Measurements from ENCODE around the gene COL25A1. TPM values are rescaled to one million over a fixed set of nuclear protein-coding genes. Genes with fewer than 3 reads are reported as not detected.

Gene COL25A1
- total RNA-seq, 4 donors from 2014 or later, result 0.14 to 1.6 (median 0.32) TPM; not detected in 1

- TF ChIP-seq EP300 (IDR thresholded peaks at IDR 0.05; ENCODE audit: low read depth), result no peak
- TF ChIP-seq POLR2AphosphoS5 (IDR thresholded peaks at IDR 0.05), result no peak
- no peak for TF ChIP-seq CTCF (IDR thresholded peaks at IDR 0.05)
- no peak for TF ChIP-seq POLR2A (IDR thresholded peaks at IDR 0.05)
- Histone ChIP-seq H3K9me3 (no peaks in the 10 kb centered on the region), H3K27me3 (no peaks in the 10 kb centered on the region), H3K27ac (no peak overlapping the region), H3K4me1 (no peaks in the 10 kb centered on the region), H3K36me3 (no peaks in the 10 kb centered on the region), H3K4me3 (no peak overlapping the region)
- WGBS, 2 donors (ENCODE audit: low coverage in 1 of 2), result 80 to 85% methylated on average over 5 of the region's 5 CpGs
- intact Hi-C loops (cut with DNase I; ENCODE audit: low total_unique reads), result no loop called here
- in situ Hi-C loops (cut with MboI; ENCODE audit: low pct_ligation_motif_present in 1 of 4, low pct_unique_long_range_greater_than_20kb in 1 of 4, low sequenced_read_pairs in 3 of 4), result no loop called here
- no peak for DNase-seq
Measured at GRCh38 chr4:109276482-109277095, 25.9 kb downstream of the COL25A1 start.

GRCh38 chr4:109275066-109275745 lies 27.3 kb downstream of the COL25A1 start:
- Histone ChIP-seq H3K27ac (no peak overlapping the region), H3K27me3 (no peaks in the 10 kb centered on the region), H3K36me3 (no peaks in the 10 kb centered on the region), H3K4me3 (no peak overlapping the region), H3K4me1 (no peaks in the 10 kb centered on the region), H3K9me3 (no peaks in the 10 kb centered on the region)
- WGBS, 2 donors (ENCODE audit: low coverage in 1 of 2), result 61 to 80% methylated on average over 6 of the region's 6 CpGs
- no peak for DNase-seq
- TF ChIP-seq CTCF (IDR thresholded peaks at IDR 0.05), result no peak
- TF ChIP-seq EP300 (IDR thresholded peaks at IDR 0.05; ENCODE audit: low read depth), result no peak
- in situ Hi-C loops (cut with MboI; ENCODE audit: low pct_ligation_motif_present in 1 of 4, low pct_unique_long_range_greater_than_20kb in 1 of 4, low sequenced_read_pairs in 3 of 4), result no loop called here
- intact Hi-C loops (cut with DNase I; ENCODE audit: low total_unique reads), result no loop called here

GRCh38 chr4:109266891-109267290 lies 35.6 kb downstream of the COL25A1 start:
- DNase-seq, result no peak
- H3K36me3 ChIP-seq, result no peaks in the 10 kb centered on the region
- no peaks in the 10 kb centered on the region for H3K9me3 ChIP-seq
- TF ChIP-seq POLR2A (IDR thresholded peaks at IDR 0.05) (no peak), POLR2AphosphoS5 (IDR thresholded peaks at IDR 0.05) (no peak), EP300 (IDR thresholded peaks at IDR 0.05; ENCODE audit: low read depth) (no peak), CTCF (IDR thresholded peaks at IDR 0.05) (no peak)
- H3K27me3 ChIP-seq, result no peaks in the 10 kb centered on the region
- intact Hi-C loops (cut with DNase I; ENCODE audit: low total_unique reads) (no loop called here), in situ Hi-C loops (cut with MboI; ENCODE audit: low pct_ligation_motif_present in 1 of 4, low pct_unique_long_range_greater_than_20kb in 1 of 4, low sequenced_read_pairs in 3 of 4) (no loop called here)
- H3K27ac ChIP-seq, result no peak overlapping the region
- H3K4me3 ChIP-seq, result no peak overlapping the region
- H3K4me1 ChIP-seq, result no peaks in the 10 kb centered on the region

- in situ Hi-C loops (cut with MboI; ENCODE audit: low pct_ligation_motif_present in 1 of 4, low pct_unique_long_range_greater_than_20kb in 1 of 4, low sequenced_read_pairs in 3 of 4), result no loop called here
- intact Hi-C loops (cut with DNase I; ENCODE audit: low total_unique reads), result no loop called here
- Histone ChIP-seq H3K27me3 (no peaks in the 10 kb centered on the region), H3K4me3 (no peak overlapping the region), H3K9me3 (no peaks in the 10 kb centered on the region), H3K36me3 (no peaks in the 10 kb centered on the region), H3K4me1 (no peaks in the 10 kb centered on the region), H3K27ac (no peak overlapping the region)
- 60 to 61% methylated on average over 3 of the region's 3 CpGs for WGBS, 2 donors (ENCODE audit: low coverage in 1 of 2)
- TF ChIP-seq POLR2AphosphoS5 (IDR thresholded peaks at IDR 0.05) (no peak), EP300 (IDR thresholded peaks at IDR 0.05; ENCODE audit: low read depth) (no peak), CTCF (IDR thresholded peaks at IDR 0.05) (no peak), POLR2A (IDR thresholded peaks at IDR 0.05) (no peak)
- no peak for DNase-seq
Measured at GRCh38 chr4:109266236-109266635, 36.2 kb downstream of the COL25A1 start.
